Kidney (tissue), 14 donors: ENCODE results near the gene LTB4R2. TPM values are rescaled to one million over a fixed set of nuclear protein-coding genes. Genes with fewer than 3 reads are reported as not detected.

Experiments used
- DNase-seq, 5 donors: peaks; one replicate each; pipeline ENCODE4 v3.0.0-alpha.2; 2013 to 2020
- FAIRE-seq: peaks from 2 replicates; lab custom pipeline; 2012; peaks lifted over from hg19 to GRCh38; lab: Jason Lieb, UNC
- H3K27ac ChIP-seq, 2 donors: one replicate each; pipeline ENCODE4 v1.7.0; 2013; ENCODE audit warnings: low read depth in 2 of 2, low read length in 2 of 2, inconsistent platforms in 1 of 2
- H3K27me3 ChIP-seq: one replicate; pipeline ENCODE4 v1.7.1; 2013; ENCODE audit warnings: low read length, inconsistent platforms; ENCODE audit not compliant: control insufficient read depth, insufficient read depth
- H3K36me3 ChIP-seq, 3 donors: one replicate each; pipeline versions ENCODE4 v1.7.0 to v1.7.1; 2013; ENCODE audit warnings: low read length in 3 of 3, control low read depth in 1 of 3, inconsistent platforms in 1 of 3; ENCODE audit not compliant: insufficient read depth in 3 of 3, control insufficient read depth in 2 of 3
- H3K4me1 ChIP-seq, 3 donors: one replicate each; pipeline versions ENCODE4 v1.7.0 to v1.7.1; 2013; ENCODE audit warnings: low read length in 3 of 3, inconsistent platforms in 1 of 3, low read depth in 1 of 3; ENCODE audit not compliant: control insufficient read depth in 2 of 3, insufficient read depth in 2 of 3
- H3K4me3 ChIP-seq, 3 donors: one replicate each; pipeline versions ENCODE4 v1.7.0 to v1.8.1; 2013; ENCODE audit warnings: low read length in 3 of 3, control low read depth in 1 of 3, inconsistent platforms in 1 of 3
- H3K9ac ChIP-seq, 3 donors: one replicate each; pipeline versions ENCODE4 v1.7.0 to v1.7.1; 2013; ENCODE audit warnings: low read length in 3 of 3, control low read depth in 1 of 3, inconsistent platforms in 1 of 3
- H3K9me3 ChIP-seq, 3 donors: one replicate each; pipeline versions ENCODE4 v1.7.0 to v1.7.1; 2013; ENCODE audit warnings: low read length in 3 of 3, control low read depth in 1 of 3, inconsistent platforms in 1 of 3; ENCODE audit not compliant: control insufficient read depth in 2 of 3, insufficient read depth in 1 of 3
- intact Hi-C: fragments of 100-400 bp; cut with DNase I; formaldehyde crosslinking; loops from one replicate; pipeline ENCODE4 v1.11.1; 2022
- polyA plus RNA-seq: library from polyadenylated mRNA; stranded (reverse); fragments of 350-450 nt; fragmentation: Illumina TruSeq; extraction: RNeasy Lipid Tissue Mini Kit (QIAGEN cat#74804); gene quantifications from one replicate; pipeline ENCODE4 v1.2.3, GENCODE V29; 2014; ENCODE audit warnings: low read depth, low replicate concordance; ENCODE audit not compliant: insufficient read depth
- total RNA-seq: library from RNA; stranded (reverse); fragmentation: NEBNext Ultra II Directional; extraction: Animal tissue kit (Norgen Biotek cat#: 25700); gene quantifications from one replicate; pipeline ENCODE4 v1.2.1, GENCODE V29; 2021
- TF ChIP-seq, protein P1 (sequence below): IDR thresholded peaks from 3 replicates; pipeline ENCODE4 v1.5.1; 2012; ENCODE audit warnings: mild to moderate bottlenecking, moderate library complexity, borderline replicate concordance; ENCODE audit not compliant: insufficient read depth; ENCODE audit errors: extremely low read depth
- donor health status: control.
- donor health status: control.
- donor health status: control.
- donor health status: control.
- donor health status: control.
- donor health status: DM: yes; HTN: yes; CAD: no.
- donor health status: Normal renal cell carcinoma (clear cell type).

LTB4R2 gene
- total and polyA plus RNA-seq, 2 donors from 2014 or later: 0.67 to 9.2 TPM

DNA sequence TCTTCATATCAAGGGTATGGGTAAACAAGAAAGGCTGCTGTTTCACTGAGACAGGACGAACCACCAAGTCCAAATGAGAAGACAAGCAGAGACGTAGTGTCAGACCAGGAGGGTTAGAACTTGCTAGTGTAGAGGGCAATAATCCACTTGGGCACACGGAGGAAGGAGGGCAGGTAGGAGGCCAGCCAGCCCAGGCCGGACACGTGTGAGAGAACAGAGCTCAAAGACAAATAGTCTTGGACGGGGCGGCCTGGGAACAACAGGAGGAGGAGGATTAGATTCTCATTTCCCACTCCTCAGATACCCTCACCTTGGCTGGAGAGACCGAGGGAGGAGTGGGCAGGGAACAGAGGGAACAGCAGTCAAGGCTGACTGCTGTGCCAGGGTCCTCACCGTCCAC, 19.2 kb upstream of the LTB4R2 start:
- Histone ChIP-seq H3K4me1 (no peaks in the 10 kb centered on the region), H3K27ac (no peak overlapping the region), H3K9ac (no peak overlapping the region), H3K9me3 (no peaks in the 10 kb centered on the region), H3K27me3 (no peaks in the 10 kb centered on the region), H3K36me3 (peaks cover 1 to 28% (median 18%) of the 10 kb centered on the region in 3 donors), H3K4me3 (no peak overlapping the region)
- FAIRE-seq (no peak), DNase-seq (no peak)
- intact Hi-C loops: no loop called here
- TF ChIP-seq, protein P1, sequence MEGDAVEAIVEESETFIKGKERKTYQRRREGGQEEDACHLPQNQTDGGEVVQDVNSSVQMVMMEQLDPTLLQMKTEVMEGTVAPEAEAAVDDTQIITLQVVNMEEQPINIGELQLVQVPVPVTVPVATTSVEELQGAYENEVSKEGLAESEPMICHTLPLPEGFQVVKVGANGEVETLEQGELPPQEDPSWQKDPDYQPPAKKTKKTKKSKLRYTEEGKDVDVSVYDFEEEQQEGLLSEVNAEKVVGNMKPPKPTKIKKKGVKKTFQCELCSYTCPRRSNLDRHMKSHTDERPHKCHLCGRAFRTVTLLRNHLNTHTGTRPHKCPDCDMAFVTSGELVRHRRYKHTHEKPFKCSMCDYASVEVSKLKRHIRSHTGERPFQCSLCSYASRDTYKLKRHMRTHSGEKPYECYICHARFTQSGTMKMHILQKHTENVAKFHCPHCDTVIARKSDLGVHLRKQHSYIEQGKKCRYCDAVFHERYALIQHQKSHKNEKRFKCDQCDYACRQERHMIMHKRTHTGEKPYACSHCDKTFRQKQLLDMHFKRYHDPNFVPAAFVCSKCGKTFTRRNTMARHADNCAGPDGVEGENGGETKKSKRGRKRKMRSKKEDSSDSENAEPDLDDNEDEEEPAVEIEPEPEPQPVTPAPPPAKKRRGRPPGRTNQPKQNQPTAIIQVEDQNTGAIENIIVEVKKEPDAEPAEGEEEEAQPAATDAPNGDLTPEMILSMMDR: no peak

DNA sequence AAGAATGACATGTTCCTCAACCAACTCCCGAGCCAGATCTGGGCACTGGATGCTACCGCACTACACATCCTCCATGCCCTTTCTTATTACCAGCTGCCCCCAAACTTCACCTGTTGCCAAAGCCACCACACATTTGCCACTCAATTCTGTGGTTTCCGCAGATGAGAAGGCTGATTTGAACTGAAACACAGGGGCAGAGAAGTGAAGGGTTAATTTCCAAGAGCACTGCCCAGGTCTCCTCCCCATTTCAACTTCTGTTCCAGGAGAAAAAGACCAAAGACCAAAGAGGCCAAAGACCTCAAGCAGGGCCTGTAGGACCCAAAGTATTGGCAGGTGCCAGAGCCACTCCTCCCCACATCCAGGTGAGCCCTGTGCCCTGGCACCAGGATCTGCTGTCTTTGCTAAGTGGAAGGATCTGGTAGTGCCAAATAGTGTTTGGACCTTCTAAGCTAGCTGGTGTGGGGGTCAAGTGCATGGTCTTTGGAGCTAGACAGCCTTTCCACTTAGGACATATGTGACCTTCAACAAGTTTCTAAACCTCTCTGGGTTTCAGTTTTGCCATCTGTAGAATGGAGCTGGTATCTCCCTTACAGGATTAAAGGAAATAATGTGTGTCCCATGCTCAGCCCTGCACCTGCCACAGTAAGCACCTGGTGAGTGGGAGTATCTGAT, 18.4 kb upstream of the LTB4R2 start:
- DNase-seq (no peak), FAIRE-seq (no peak)
- Histone ChIP-seq H3K9ac (no peak overlapping the region), H3K27me3 (no peaks in the 10 kb centered on the region), H3K4me1 (peaks cover 0 to under 1% (median 0%) of the 10 kb centered on the region in 3 donors), H3K9me3 (no peaks in the 10 kb centered on the region), H3K27ac (no peak overlapping the region), H3K4me3 (no peak overlapping the region), H3K36me3 (peaks cover 6 to 36% (median 27%) of the 10 kb centered on the region in 3 donors)
- intact Hi-C loops: no loop called here
- TF ChIP-seq, protein P1: no peak

DNA sequence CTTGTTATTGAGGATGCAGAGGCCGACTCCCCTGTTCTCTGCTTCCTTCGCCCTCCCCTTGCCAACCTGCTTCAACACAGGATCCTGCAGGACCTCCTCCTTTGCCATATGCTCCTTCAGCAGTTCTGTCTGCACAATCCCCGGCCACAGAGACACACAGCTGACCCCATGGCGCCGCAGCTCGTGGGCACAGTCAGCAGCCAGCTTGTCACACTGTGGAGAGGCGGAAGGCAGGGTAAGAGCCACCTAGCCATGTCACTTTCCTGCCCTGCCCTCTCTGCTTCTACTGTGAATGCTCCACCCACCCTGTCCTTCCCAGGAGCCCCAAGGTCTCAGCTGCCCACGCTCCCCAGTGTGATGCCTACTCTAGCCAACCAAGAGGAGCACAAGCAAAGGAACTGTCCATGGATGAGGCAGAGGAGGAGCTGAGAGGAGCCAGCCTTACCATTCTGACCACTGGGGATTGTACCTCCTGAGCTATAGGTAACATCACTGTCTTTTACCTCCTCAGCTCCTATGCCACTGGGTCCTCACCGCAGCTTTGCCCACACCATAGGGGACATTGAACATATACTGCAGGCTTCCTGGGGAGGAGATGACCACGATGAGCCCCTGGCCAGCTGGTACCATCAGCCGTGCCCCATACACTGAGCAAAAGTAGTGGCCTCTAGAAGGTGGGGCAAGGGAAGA, 17.7 kb upstream of the LTB4R2 start:
- TF ChIP-seq, protein P1: no peak
- Histone ChIP-seq H3K4me3 (no peak overlapping the region), H3K9me3 (no peaks in the 10 kb centered on the region), H3K27ac (no peak overlapping the region), H3K4me1 (peaks cover 0 to 4% (median 0%) of the 10 kb centered on the region in 3 donors), H3K9ac (no peak overlapping the region), H3K27me3 (no peaks in the 10 kb centered on the region), H3K36me3 (peaks cover 6 to 36% (median 29%) of the 10 kb centered on the region in 3 donors)
- FAIRE-seq (no peak), DNase-seq (no peak)
- intact Hi-C loops: no loop called here
